ENCODE data around the gene LUC7L3.
"Not testable (repeated sequence)": the region's sequence is repeated elsewhere in the genome, so short reads cannot be mapped to it uniquely, and the experiment has no call there.

The LUC7L3 gene

DNA sequence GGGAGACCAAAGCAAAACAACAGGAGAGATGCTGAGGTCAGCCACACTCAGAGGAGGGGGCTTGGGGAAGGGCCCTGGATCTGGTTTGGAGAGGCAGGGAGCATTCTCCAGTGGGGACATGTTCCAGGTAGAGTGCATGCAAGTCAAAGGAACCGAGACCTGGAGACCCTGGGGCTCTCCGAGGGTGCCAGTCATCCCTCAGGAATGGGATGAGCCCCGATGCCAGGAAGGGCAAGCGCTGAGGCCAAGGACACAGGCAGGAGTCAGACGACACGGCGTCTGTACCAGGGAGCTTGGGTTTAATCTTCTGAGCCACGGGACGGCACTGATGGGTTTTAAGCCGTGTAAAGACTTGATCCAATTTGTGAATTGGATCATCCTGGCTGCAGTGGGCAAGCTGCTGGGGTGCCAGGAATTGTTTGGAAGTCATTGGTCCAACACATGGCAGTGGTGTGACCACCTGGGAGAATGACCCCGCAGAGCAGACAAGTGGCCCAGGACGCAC is 80.8 kb downstream of the LUC7L3 start:
- FAIRE-seq (no peak), DNase-seq (ENCODE audit: insufficient read length, low spot score) (peak; percentile 47)
- TF ChIP-seq, protein P1, sequence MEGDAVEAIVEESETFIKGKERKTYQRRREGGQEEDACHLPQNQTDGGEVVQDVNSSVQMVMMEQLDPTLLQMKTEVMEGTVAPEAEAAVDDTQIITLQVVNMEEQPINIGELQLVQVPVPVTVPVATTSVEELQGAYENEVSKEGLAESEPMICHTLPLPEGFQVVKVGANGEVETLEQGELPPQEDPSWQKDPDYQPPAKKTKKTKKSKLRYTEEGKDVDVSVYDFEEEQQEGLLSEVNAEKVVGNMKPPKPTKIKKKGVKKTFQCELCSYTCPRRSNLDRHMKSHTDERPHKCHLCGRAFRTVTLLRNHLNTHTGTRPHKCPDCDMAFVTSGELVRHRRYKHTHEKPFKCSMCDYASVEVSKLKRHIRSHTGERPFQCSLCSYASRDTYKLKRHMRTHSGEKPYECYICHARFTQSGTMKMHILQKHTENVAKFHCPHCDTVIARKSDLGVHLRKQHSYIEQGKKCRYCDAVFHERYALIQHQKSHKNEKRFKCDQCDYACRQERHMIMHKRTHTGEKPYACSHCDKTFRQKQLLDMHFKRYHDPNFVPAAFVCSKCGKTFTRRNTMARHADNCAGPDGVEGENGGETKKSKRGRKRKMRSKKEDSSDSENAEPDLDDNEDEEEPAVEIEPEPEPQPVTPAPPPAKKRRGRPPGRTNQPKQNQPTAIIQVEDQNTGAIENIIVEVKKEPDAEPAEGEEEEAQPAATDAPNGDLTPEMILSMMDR (IDR thresholded peaks at IDR 0.05; ENCODE audit: insufficient read depth, missing control alignments), result no peak

DNA sequence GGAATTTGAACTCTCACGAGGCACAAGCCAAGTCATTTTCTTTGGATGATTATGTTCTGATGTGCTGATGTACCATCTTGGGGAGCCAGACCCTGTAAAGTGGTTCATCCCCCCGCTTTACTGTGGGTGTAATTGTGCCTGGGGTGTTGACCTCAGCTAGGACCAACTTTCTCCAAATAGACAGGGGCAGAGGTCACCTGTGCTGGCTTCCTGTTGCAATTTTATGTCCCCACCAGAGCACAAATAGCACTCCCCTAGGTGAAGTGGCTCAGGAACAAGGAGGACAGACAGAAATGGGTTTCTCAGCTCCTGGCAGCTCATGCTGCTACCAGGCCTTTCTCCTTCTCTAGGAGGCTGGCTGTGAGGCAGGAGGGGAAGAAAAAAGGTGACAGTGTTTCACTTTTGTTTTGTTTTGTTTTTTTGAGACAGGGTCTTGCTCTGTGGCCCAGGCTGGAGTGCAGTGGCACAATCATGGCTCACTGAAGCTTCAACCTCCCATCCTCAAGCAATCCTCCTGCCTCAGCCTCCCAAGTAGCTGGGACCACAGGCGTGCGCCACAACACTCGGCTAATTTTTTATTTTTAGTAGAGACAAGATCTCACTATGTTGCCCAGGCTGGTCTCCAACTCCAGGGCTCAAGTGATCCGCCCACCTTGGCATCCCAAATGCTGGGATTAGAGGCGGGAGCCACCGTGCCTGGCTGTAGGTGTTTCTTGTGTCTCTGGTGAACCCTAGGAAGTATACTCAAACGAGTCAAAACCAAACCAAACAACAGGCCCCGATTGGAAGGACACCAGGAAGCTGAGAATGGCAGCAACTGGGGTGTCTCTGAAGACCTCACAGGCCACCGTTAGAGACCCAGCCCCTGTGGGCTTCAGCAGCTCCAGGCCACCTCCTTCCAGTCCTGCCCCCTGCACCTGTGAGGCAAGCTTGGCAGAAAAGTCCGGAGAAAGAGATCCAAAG is 83.5 kb downstream of the LUC7L3 start:
- TF ChIP-seq, protein P1 (IDR thresholded peaks at IDR 0.05; ENCODE audit: insufficient read depth, missing control alignments), result no peak
- FAIRE-seq, result no peak
- no peak for DNase-seq (ENCODE audit: insufficient read length, low spot score)

DNA sequence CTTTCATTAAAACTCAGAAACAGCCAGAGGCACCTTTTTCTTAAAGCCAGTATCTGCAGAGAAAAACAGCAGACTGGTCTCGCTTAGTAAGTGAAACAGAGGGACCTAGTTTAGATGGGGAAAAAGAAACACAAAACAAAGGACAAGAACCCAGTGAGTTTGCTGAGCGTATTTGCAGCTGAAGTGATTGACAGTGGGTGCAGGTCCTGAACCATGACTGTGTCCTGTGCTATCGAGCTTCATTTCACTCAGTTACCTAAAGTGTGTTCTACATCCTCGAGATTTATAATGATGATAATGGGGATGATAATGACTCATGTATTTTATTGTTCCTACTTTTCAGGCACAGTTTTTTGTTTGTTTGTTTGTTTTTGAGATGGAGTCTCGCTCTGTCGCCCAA is 84.3 kb downstream of the LUC7L3 start:
- no peak for FAIRE-seq
- TF ChIP-seq, protein P1 (IDR thresholded peaks at IDR 0.05; ENCODE audit: insufficient read depth, missing control alignments), result no peak
- no peak for DNase-seq (ENCODE audit: insufficient read length, low spot score)

DNA sequence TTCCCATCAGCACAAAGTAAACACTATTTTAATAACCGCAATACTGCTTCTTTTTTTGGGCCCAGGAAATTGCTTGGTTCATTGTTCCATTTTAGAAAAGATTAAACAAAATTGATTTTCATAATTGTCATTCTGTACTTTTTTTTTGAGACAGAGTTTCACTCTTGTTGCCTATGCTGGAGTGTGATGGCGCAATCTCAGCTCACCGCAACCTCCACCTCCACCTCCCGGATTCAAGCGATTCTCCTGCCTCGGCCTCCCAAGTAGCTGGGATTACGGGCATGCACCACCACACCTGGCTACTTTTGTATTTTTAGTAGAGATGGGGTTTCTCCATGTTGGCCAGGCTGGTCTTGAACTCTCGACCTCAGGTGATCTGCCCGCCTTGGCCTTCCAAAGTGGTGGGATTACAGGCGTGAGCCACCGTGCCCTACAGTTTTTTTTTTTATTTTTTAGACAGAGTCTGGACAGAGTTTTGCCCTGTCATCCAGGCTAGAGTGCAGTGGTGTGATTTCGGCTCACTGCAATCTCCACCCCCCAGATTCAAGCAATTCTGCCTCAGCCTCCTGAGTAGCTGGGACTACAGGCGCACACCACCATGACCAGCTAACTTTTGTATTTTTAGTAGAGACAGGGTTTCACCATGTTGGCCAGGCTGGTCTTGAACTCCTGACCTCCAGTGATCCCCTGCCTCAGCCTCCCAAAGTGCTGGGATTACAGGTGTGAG is 85.5 kb downstream of the LUC7L3 start:
- FAIRE-seq; DNase-seq (ENCODE audit: insufficient read length, low spot score): not testable (repeated sequence)

DNA sequence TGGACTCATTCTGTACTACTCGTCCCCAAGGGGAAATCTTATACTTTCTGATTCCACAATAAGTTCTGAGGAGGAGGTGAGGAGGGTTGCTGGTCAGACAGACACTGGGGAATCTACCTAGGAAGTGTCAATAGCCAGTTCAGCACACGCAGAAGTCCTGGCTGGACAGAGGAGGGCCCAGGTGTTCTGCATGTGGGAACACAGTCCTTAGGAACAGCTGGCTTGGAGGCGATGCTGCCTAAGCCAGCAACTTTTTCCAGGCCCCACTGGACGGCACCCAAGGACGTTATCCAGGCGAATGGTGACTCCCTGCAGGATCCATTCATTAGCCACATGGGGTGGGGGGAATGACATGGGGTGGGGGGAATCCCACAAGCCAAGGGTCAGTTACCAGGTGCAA is 86.1 kb downstream of the LUC7L3 start:
- TF ChIP-seq, protein P1 (IDR thresholded peaks at IDR 0.05; ENCODE audit: insufficient read depth, missing control alignments), result no peak
- DNase-seq (ENCODE audit: insufficient read length, low spot score) (no peak), FAIRE-seq (no peak)
